HG03175 (cell line): Measurements from ENCODE around the gene MBOAT2.
"Not testable (repeated sequence)": the region's sequence is repeated elsewhere in the genome, so short reads cannot be mapped to it uniquely, and the experiment has no call there.

Source experiments
- ATAC-seq: cut with Tn5 transposase; IDR thresholded peaks from one replicate; pipeline ENCODE4 v1.9.1; 2021; ENCODE audit warnings: mild to moderate bottlenecking, moderate library complexity; ENCODE audit not compliant: unreplicated experiment

The MBOAT2 gene

DNA sequence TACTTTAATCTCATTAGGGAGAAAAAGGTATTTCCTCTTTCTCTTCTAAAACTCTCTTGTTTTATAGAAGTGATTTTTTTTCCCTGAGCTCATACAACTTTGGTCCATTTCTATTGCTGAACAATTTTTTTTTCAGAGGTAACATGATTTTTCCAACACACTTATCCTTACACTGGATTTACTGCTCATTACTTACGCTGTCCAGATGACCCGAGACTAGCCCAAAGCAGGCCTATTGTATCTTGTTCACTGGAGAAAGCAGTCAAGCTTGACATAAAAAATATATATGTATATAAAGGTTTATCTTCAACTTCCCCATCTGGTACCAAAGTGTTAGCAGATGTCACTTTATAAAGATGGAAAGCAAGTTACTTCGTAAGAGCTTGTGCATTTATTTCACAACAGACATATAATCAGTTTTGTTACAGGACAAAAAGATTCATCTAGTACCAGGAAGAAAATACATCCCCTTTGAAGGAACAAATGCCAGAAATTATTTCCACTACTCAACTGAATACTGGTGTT lies 95.7 kb downstream of the MBOAT2 start:
- ATAC-seq = no peak

DNA sequence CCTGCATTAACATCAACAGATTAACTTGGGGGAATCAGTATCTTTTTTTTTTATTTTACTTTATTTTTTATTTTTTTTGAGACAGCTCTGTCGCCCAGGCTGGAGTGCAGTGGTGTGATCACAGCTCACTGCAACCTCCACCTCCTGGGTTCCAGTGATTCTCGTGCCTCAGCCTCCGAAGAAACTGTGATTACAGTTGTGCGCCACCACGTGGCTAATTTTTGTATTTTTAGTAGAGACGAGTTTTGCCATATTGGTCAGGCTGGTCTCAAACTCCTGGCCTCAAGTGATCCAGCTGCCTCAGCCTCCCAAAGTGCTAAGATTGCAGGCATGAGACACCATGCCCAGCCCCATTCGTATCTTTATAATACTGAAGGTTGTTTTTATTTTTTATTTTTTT lies 99.6 kb downstream of the MBOAT2 start:
- ATAC-seq = not testable (repeated sequence)

- ATAC-seq = not testable (repeated sequence)
Measured at GRCh38 chr2:8902757-8903156, 100.7 kb downstream of the MBOAT2 start.

GRCh38 chr2:8897206-8897605 lies 106.3 kb downstream of the MBOAT2 start:
- ATAC-seq = not testable (repeated sequence)

DNA sequence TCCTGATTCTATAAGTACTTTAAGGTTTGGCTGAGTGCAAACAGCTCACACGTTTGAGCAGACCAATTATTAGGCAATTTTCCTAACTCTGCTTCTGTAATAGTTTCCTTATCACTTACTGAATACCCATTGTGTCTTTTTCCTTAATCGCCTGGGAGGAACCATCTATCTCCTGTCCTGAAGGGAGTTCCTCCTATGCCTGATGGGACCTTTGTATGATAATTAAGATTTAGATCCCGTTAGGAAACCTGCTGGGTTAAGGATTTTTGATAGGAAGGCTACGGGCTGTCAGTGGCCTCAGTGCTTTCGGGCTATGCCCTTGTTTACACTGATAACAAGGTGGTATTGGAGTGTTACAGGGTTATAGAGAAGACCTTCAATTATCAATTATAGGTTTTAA lies 106.8 kb downstream of the MBOAT2 start:
- ATAC-seq = not testable (repeated sequence)

- ATAC-seq = not testable (repeated sequence)
Measured at GRCh38 chr2:8895087-8895912, 108.2 kb downstream of the MBOAT2 start.

DNA sequence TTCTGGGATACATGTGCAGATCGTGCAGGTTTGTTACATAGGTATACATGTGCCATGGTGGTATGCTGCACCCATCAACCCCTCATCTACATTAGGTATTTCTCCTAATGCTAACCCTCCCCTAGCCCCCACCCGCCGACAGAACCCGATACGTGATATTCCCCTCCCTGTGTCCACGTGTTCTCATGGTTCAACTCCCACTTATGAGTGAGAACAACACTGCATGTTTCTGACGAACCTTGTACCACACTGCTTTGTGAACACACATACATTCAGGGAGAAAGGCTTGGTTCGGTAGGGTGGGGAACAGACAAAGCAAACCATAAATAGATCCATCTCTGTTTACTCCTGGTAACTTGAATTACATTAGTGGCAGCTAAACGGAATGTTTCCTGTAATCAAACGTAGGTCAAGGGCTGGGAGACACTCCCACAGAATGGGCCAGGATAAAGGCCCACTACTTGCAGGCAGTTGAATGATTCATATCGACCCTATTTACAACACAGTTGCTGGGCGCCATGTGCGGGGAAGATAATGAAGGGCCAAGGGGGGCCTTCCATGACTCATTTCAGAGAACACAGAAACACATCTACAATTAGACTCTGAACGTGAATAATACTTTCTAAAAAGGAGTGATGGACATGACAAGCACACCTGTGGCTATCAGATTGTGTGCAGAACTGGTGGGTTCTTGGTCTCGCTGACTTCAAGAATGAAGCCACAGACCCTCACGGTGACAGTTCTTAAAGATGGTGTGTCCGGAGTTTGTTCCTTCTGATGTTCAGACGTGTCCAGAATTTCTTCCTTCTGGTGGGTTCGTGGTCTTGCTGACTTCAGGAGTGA lies 109.3 kb downstream of the MBOAT2 start:
- ATAC-seq = no peak

GRCh38 chr2:8893474-8893873 lies 110.0 kb downstream of the MBOAT2 start:
- no peak for ATAC-seq

- no peak for ATAC-seq
Measured at GRCh38 chr2:8892111-8892510, 111.4 kb downstream of the MBOAT2 start.

DNA sequence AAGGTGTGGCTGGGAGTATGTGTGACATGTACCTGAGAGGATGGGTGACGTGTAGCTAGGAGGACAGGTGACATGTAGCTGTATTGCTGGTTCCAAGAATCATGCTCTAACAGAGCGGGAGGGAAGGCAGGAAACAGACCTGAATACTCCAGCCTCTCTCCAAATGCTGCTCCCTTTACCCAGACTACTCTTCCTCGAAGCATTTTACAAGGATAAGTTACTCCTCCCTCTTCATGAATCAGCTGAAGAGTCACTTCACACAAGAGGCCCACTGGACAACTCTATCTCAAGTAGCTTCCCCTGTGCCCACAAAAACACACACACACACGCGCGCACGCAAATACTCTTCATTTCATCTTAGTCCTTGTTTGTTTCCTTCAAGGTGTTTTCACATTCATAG lies 113.5 kb downstream of the MBOAT2 start:
- ATAC-seq = no peak

DNA sequence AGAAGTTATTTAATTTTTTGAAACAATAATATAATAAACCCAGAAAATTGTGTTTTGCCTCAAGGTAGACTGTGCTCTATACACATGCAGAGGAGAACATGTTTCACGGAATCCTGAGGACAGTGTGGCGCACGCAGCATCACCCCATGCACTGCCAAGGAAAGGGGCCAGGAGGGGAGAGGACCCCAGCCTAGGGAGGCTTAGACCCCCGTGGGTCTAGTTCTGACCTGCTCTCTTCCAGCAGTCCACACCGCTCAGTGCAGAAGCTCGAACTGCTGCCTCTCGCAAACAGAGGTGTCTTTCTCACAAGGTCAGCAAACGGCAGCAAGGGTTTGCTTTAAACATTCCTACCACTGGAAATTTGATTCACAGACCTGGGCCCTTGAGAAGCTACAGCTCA lies 114.5 kb downstream of the MBOAT2 start:
- no peak for ATAC-seq

DNA sequence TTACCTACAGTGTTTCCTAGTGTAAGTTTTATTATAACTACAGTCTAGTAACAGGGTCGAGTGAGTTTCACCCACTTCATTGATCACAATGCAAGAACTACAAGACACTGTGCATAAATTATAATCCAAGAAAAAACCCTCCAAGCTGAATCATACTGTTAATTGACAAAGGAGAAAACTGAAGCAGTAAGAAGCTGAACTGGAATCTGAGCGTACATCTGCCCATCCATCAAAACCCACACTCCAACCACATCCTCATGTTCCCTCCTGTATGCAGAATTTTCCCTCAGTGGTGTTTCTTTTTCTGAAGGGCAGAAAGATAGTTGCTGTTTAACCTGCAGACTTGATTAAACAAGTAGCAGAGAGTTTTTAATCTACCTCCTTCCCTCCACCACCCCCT lies 116.6 kb downstream of the MBOAT2 start:
- ATAC-seq = no peak

- ATAC-seq = no peak
Measured at GRCh38 chr2:8886202-8886518, 117.3 kb downstream of the MBOAT2 start.

DNA sequence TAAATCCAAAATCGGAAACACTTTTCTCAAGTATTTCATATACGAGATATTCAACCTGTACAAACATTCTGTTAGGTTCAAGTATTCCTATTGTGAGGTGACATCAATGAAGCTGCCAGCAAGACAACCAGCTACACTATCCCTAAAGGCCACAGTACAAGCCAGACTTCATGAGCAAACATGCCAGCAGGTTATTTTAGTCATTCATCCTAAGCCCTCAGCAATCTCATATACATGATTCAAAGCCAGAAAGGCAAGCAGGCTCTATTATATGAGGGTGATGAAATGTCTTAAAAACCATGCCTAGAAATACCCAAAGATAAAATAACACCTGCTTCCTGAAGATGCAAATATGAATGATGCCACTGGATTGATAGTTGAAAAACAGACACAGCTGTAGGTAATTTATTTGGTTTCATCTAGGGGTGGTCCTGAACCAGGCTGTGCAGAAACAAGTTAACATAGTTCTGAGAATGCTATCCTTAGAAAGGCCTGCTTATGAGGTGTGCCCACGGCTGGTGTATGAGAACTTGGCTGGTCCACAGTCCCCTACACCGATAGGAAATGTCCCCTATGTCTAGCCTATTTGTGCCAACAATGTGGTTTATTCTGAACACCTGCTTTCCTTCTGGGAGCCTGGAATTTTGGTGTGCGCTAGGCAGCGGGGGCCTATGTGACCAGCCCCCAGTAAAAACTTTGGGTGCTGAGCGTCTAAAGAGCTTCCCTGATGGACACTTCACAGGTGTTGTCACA lies 117.9 kb downstream of the MBOAT2 start:
- no peak for ATAC-seq

GRCh38 chr2:8884812-8885211 lies 118.7 kb downstream of the MBOAT2 start:
- ATAC-seq = no peak

DNA sequence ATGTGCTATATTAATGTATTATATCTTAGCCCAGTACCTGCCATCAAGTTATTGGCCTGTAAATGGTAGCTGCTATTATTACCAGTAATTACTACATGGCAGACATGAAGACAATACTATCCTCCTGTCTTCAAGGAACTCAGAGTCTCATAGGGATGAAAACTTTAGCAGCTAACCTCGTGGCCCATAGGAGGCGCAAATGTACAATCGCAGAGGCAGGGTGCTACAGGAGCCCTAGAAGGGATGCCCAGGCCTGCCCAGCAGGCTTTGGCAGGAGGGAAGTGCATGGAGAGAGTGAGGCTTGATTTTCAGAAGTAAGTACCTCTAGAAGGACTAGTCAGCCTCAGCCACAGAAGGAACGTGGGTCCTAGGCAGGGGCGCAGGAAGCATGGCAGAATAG lies 121.4 kb downstream of the MBOAT2 start:
- ATAC-seq = no peak

- ATAC-seq = no peak
Measured at GRCh38 chr2:8877894-8878293, 125.6 kb downstream of the MBOAT2 start.

DNA sequence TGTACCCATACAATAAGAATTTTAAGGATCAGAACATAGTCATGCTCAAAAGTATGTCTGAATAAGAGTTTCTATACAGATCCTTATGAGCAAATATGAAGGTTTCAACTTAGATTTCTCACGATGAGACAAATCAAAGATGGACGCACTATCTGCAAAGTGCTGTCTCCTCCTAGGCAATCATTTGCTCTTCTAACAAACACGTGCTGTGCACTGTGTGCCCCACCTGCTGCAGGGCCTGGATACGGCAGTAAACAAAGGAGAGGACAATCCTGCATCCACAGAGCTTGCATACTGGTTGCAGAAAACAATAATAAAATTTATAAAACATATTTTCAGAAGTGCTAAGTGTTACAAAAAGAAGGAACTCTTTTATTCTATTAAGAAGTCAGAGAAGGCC lies 126.2 kb downstream of the MBOAT2 start:
- no peak for ATAC-seq

DNA sequence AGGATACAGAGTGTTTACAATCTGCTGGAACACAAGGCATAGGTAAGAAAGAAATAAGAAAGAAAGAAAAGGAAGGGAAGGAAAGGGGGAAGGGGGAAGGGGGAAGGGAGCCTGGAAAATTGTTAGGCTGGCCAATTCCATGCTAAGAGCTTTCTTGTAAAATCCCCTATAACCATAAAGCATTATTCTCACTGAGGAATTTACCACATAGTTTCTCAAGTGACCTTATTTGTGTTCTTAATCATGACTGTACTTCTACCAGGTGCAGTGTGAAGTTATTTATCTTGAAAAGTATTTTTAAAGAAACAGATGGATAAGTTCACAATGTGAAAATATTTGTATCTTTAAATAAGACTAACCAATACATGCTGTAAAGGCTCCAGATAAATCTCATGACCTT lies 126.9 kb downstream of the MBOAT2 start:
- ATAC-seq = no peak

GRCh38 chr2:8872821-8873432 lies 130.6 kb downstream of the MBOAT2 start:
- no peak for ATAC-seq

GRCh38 chr2:8870441-8870840 lies 133.0 kb downstream of the MBOAT2 start:
- no peak for ATAC-seq
